HG03064 (cell line): ENCODE measurements around the gene BRAT1.
A peak's percentile ranks its signal among the peaks of the same experiment; 100 is the strongest.

Experiments
- ATAC-seq: cut with Tn5 transposase; IDR thresholded peaks from one replicate; pipeline ENCODE4 v1.9.1; 2021; ENCODE audit warnings: low read depth; ENCODE audit not compliant: unreplicated experiment

BRAT1 gene

DNA sequence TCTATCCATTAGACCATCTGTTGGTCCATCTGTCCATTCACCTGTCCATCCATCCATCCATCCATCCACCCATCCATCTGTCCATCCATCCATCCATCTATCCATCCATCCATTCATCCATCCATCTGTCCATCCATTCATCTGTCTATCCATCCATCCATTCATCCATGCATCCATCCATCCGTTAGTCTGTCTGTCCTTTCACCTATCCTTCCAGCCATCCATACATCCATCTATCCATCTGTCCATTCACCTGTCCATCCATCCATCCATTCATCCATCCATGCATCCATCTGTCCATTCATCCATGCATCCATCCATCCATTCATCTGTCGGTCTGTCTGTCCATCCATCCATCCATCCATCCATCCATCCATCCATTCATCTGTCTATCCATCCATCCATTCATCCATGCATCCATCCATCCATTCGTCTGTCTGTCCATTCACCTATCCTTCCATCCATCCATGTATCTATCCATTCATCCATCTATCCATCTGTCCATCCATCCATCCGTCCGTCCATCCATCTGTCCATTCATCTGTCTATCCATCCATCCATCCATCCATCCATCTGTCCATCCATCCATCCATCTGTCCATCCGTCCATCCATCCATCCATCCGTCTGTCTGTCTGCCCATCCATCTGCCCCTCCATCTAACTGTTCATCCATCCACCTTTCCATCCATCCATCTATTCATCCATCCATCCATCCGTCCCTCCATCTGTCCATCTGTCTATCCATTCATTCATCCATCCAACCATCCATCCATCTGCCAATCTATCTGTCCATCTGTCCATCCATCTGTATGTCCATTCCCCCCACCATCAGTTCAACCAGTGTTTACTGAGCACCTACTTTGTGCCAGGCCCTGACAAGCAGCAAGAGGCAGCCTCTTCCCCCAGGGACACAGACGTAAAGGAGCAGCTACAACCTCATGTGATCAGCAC lies 40.6 kb downstream of the BRAT1 start:
- ATAC-seq = no peak

DNA sequence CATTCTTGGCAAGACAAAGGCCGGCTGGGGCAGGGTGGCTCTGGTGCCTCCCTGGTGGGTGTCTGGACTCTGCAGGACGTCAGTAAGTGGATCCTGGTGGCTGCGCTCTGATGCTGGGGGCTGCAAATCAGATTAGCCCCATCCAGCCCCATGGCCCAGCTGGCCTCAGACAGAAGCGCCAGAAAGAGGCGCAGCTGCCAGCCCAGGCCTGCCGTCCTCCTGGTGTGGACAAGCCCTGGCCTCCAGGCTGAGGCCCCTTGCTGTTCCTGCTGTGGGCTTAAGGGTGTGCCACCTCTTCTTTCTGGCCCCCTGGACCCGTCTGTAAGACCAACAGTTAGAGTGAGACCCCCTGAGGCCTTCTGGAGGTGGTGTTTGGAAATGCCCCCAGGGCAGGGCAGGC lies 41.6 kb downstream of the BRAT1 start:
- no peak for ATAC-seq

GRCh38 chr7:2512713-2513112 lies 42.6 kb downstream of the BRAT1 start:
- no peak for ATAC-seq

DNA sequence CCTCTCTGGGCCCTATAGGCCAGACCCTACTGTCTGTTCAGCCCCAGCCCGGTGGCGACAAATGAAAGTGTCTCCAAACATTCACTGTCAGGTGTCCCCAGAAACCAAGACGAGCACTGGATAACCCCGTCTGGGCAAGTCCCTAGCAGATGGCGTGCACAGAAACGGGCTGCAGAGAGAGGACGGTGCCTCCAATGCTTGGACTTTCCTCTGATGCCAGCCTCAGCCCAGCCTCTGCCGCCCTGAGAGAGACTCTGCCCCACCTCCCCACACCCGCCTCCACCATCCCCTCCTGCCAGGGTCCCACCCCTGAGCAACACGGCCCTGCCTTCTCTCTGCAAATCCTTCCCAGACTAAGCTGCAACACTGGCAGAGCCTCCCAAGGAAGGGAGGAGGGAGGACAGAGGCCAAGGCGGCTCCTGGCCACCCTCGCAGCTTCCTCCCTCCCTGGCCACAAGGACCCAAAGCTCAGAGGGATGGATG lies 43.1 kb downstream of the BRAT1 start:
- ATAC-seq = no peak

- ATAC-seq = no peak
Measured at GRCh38 chr7:2511769-2512168, 43.6 kb downstream of the BRAT1 start.

DNA sequence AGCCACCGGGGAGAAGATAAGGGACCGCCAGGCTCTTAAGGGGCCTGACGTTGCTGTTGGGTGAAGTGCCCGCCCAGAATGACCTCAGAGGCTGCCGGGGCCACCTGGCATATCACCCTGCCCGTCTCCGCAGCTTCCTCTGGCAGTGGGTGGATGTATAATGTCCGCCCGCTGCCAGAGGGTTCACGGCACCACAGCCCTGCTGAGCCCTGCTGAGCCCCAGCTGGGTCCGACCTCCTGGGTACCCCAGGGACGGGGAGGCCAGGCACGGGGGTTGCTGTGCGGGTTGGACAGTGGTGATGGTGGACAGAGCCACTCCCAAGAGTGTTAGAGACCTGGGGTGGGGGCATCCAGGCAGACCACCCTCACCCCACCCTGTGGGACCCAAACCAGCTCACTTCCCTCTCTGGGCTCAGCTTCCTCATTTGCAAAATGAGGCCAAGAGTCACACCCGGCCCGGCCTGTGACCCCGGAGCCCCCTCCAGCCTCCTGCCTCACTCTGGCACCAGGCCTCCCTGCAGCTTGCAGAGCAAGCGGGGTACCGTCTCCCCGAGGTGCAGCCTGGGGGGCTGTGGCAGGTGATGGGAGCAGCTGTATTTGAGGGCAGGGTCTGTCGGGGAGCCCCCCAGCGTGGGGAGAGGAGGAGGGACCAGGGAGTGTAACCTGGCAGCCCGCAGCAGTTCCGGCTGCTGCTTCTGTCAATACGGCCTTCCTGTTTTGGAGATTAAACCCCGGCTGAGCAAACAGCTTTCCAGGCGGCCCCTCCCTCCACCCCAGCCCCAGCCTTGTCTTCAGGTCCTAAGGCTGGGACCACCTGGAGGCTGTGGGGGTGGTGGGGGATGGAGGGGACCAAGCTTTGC lies 44.2 kb downstream of the BRAT1 start:
- no peak for ATAC-seq

DNA sequence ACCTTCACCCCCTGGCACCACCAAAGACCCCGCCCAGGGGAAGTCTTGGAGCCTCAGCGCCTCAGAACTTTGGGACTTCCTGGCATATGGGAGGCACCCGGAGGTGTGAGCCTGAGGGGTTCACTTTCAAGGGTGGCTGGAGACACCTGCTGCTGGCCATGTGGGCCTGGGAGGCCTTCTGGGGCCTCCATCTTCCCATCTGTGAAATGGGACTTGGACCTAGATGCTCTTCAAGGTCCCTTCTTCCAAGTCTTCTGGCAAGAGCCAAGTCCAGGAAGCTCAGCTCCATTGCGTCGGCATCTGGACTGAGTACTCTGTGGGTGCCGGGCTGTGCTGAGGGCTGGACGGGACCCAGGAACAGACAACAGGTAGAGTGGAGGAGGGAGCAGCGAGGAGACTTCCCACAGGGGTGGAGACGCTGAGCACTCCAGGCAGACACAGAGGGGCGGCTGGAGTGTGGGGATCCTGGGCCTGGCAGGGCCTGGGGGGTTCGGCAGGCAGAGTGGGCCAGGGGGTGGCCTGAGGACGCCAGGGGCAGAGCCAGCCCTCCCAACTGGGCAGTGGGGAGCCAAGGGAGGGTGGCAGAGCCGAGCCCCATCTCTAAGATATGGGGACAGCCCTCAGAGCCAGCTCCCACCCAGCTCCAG lies 45.1 kb downstream of the BRAT1 start:
- no peak for ATAC-seq

GRCh38 chr7:2509298-2509906 lies 45.9 kb downstream of the BRAT1 start:
- no peak for ATAC-seq

DNA sequence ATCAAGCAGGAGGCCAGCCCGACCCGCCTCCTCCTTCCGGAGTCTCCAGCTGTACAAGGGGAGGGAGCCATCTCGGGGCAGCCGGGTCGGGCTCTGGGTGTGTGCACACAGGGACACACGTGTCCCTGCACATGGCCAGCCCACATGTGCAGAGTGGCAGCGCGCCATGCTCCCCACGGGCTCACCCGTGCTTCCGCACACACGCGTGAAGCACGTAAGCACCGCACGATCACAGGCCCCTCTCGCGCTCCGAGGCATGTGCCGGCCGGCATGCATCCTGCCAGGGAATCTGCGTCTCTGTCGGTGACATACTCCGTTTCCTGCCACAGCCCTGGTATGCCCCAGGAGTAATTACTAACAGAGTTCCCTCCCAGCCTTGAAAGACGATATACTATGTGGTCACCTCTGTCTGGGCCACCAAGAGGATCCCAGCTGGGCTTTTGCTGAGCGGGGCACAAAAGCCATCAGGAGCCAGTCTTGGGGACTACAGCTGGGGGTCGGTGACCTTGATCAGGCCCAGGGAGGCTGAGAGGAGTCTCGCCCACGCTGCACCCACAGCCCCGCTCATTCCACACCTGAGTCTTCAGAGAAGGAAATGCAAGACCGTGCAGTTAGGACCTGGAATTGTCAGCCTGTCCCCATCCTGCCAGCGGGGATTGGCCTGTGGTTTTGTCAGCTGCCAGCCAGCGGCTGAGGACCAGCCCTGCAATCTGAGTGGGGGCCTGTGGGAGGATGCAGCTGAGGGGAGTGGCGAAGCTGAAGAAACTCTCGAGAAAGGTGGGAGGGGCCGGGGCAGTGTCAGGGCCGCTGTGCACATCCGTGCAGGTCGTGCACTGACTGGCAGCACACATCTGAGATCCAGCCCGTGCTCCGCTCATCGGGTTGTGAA lies 46.8 kb downstream of the BRAT1 start:
- ATAC-seq = peak; percentile 45

DNA sequence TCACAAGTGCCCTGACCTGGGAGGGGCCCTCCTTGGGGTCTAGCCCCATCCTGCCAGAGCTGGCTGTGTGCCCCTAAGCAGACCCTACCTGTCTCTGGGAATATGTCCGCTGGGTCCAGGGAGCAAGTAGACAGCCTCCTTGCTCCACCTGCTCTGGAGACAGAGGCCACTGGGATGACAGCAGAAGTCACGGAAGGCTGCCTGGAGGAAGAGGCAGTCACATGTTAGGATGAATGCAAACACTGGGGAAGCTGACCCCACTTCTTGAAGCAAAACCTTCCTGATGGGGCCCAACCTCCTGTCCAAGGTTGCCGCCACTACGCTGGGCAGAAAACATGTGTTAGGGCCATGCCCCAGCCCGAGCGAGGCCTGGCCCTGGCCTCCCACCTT lies 47.4 kb downstream of the BRAT1 start:
- no peak for ATAC-seq

GRCh38 chr7:2507208-2507916 lies 48.0 kb downstream of the BRAT1 start:
- no peak for ATAC-seq

DNA sequence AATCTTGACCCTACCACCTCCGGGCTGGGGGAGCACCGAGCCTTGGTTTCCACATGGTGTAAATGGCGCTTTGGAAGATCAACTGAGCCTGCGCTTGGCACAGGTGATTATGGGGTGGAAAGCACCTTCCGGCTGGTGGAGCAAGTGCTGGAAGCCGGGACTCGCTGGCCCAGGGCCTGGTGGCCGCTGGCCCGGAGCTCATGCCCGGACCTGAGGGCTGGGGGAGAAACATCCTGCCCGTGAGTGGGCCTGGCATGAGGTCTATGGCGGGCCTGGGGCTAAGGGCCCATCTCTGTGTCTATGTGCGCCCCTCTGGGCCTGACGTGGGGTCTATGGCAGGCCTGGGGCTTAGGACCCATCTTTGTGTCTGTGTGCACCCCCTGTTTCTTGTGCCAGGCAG lies 49.9 kb downstream of the BRAT1 start:
- ATAC-seq = no peak

- no peak for ATAC-seq
Measured at GRCh38 chr7:2504889-2505375, 50.4 kb downstream of the BRAT1 start.

DNA sequence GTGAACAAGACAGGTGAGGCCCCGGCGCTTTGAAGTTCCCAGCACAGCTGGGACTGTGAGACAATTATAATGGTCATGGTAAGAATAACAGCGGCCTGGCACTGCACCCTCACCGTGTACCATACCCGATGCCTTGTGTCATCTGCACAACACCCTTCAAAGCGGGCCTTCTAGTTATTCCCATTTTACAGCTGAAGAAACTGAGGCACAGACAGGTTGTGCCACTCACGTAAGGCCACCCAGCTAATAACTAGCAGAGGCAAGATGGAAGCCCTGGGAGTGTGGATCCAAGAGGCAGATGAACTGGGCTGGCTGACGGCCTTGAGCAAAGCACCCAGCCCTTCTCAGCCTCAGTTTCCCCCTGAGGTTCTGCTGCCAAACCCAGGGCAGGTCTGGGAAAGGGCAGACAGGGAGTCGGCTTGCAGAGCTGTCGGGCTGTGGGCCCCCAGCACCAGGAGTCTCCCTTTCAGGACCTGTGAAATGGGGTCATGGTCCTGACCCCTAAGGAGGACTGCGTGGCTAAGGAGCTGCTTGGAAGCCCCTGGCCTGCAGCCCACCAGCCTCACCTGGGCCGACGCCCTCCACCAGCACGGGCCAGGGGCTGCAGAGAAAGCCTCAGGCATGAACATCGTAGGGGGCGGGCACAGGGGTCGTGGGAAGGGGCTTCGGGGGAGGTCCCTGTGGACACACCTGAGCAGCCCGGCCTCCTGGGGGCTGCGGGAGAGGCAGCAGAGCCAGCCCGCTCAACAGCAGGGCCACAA lies 51.0 kb downstream of the BRAT1 start:
- ATAC-seq = no peak

- ATAC-seq = no peak
Measured at GRCh38 chr7:2503056-2503941, 52.0 kb downstream of the BRAT1 start.

DNA sequence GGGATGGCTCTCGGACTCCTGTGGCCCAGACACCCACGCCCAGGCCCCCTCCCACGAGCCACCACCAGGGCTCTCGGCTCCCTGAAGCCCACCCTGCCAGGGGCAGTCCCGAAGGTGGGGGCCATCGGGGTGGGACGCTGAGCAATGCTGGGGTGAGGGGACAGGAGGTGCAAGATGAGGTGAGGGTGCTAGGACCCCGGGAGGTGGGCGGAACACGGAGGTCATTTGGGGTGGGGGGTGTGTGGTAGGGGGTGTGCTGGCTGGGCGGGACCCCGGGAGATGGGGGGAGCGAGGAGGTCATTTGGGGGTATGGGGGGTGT lies 52.7 kb downstream of the BRAT1 start:
- no peak for ATAC-seq

- ATAC-seq = no peak
Measured at GRCh38 chr7:2501947-2502646, 53.2 kb downstream of the BRAT1 start.
